ENCODE results near the gene NPPB. TPM values are rescaled to one million over a fixed set of nuclear protein-coding genes. Genes with fewer than 3 reads are reported as not detected.

NPPB gene
- total and polyA plus RNA-seq, 2 of the 8 experiments (the other 6 are each of a cell fraction or from before 2014, with no cell fraction given): 0.36 to 0.91 TPM

DNA sequence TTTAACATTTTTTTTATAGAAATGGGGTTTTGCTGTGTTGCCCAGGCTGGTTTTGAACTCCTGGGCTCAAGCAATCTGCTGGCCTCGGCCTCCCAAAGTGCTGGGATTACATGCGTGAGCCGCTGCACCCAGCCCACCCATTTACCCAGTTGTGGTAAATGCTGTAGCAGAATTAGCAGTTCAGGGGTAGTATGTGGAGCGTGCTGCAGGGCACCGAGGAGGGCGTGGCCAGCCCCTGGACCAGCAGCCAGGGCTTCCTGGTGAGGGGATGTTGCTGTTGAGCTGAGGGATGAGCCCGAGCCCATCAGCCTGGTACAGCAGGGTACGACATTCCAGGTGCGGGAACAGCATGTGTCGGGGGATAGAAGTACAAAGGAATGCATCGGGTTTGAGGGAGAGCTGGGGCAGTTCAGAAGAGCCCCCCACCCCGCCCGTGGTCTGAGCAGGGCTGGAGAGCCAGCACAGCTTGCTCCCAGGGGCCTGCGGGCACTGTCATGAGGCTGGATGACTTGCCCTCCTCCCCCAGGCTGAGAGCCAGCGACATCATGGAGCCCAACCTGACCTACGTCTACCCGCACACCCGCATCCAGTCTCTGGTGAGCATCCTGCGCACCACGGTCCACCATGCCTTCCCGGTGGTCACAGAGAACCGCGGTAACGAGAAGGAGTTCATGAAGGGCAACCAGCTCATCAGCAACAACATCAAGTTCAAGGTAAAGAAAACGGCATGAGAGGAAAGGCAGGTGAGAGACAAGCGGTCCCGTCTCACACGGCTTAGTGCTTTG lies 23.1 kb downstream of the NPPB start (continued):
- TF ChIP-seq, protein P1, sequence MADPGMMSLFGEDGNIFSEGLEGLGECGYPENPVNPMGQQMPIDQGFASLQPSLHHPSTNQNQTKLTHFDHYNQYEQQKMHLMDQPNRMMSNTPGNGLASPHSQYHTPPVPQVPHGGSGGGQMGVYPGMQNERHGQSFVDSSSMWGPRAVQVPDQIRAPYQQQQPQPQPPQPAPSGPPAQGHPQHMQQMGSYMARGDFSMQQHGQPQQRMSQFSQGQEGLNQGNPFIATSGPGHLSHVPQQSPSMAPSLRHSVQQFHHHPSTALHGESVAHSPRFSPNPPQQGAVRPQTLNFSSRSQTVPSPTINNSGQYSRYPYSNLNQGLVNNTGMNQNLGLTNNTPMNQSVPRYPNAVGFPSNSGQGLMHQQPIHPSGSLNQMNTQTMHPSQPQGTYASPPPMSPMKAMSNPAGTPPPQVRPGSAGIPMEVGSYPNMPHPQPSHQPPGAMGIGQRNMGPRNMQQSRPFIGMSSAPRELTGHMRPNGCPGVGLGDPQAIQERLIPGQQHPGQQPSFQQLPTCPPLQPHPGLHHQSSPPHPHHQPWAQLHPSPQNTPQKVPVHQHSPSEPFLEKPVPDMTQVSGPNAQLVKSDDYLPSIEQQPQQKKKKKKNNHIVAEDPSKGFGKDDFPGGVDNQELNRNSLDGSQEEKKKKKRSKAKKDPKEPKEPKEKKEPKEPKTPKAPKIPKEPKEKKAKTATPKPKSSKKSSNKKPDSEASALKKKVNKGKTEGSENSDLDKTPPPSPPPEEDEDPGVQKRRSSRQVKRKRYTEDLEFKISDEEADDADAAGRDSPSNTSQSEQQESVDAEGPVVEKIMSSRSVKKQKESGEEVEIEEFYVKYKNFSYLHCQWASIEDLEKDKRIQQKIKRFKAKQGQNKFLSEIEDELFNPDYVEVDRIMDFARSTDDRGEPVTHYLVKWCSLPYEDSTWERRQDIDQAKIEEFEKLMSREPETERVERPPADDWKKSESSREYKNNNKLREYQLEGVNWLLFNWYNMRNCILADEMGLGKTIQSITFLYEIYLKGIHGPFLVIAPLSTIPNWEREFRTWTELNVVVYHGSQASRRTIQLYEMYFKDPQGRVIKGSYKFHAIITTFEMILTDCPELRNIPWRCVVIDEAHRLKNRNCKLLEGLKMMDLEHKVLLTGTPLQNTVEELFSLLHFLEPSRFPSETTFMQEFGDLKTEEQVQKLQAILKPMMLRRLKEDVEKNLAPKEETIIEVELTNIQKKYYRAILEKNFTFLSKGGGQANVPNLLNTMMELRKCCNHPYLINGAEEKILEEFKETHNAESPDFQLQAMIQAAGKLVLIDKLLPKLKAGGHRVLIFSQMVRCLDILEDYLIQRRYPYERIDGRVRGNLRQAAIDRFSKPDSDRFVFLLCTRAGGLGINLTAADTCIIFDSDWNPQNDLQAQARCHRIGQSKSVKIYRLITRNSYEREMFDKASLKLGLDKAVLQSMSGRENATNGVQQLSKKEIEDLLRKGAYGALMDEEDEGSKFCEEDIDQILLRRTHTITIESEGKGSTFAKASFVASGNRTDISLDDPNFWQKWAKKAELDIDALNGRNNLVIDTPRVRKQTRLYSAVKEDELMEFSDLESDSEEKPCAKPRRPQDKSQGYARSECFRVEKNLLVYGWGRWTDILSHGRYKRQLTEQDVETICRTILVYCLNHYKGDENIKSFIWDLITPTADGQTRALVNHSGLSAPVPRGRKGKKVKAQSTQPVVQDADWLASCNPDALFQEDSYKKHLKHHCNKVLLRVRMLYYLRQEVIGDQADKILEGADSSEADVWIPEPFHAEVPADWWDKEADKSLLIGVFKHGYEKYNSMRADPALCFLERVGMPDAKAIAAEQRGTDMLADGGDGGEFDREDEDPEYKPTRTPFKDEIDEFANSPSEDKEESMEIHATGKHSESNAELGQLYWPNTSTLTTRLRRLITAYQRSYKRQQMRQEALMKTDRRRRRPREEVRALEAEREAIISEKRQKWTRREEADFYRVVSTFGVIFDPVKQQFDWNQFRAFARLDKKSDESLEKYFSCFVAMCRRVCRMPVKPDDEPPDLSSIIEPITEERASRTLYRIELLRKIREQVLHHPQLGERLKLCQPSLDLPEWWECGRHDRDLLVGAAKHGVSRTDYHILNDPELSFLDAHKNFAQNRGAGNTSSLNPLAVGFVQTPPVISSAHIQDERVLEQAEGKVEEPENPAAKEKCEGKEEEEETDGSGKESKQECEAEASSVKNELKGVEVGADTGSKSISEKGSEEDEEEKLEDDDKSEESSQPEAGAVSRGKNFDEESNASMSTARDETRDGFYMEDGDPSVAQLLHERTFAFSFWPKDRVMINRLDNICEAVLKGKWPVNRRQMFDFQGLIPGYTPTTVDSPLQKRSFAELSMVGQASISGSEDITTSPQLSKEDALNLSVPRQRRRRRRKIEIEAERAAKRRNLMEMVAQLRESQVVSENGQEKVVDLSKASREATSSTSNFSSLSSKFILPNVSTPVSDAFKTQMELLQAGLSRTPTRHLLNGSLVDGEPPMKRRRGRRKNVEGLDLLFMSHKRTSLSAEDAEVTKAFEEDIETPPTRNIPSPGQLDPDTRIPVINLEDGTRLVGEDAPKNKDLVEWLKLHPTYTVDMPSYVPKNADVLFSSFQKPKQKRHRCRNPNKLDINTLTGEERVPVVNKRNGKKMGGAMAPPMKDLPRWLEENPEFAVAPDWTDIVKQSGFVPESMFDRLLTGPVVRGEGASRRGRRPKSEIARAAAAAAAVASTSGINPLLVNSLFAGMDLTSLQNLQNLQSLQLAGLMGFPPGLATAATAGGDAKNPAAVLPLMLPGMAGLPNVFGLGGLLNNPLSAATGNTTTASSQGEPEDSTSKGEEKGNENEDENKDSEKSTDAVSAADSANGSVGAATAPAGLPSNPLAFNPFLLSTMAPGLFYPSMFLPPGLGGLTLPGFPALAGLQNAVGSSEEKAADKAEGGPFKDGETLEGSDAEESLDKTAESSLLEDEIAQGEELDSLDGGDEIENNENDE (IDR thresholded peaks at IDR 0.05; ENCODE audit: insufficient replicate concordance, low read length): no peak
- TF ChIP-seq, protein P2, sequence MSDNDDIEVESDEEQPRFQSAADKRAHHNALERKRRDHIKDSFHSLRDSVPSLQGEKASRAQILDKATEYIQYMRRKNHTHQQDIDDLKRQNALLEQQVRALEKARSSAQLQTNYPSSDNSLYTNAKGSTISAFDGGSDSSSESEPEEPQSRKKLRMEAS (IDR thresholded peaks at IDR 0.05): no peak
- TF ChIP-seq RNF2 (IDR thresholded peaks at IDR 0.05; ENCODE audit: borderline replicate concordance, low read depth, low read length, missing control alignments, poor library complexity, severe bottlenecking) (no peak), RXRA (IDR thresholded peaks at IDR 0.05; ENCODE audit: insufficient read depth, low read depth, low read length) (no peak), YY1 (IDR thresholded peaks at IDR 0.05; ENCODE audit: low read depth, low read length) (no peak), TBP (IDR thresholded peaks at IDR 0.05; ENCODE audit: low read depth, low read length) (no peak), JUN (IDR thresholded peaks at IDR 0.05; ENCODE audit: low read depth, low read length) (no peak), HDAC6 (IDR thresholded peaks at IDR 0.05; ENCODE audit: low read depth, low read length) (no peak), ZNF274 (IDR thresholded peaks at IDR 0.05; ENCODE audit: borderline replicate concordance, extremely low read depth, low read length) (no peak), CBX8 (IDR thresholded peaks at IDR 0.05; ENCODE audit: borderline replicate concordance, low read depth, low read length) (no peak)

Measured in H1 (cell line).